CD14-positive monocyte (primary cell): Measurements from ENCODE around the gene FNDC3A. TPM values are rescaled to one million over a fixed set of nuclear protein-coding genes. Genes with fewer than 3 reads are reported as not detected.

ENCODE experiments used
- DNase-seq, 3 donors: peaks; one replicate each; pipeline ENCODE4 v3.0.0-alpha.2; 2011 to 2022
- H2AFZ ChIP-seq: 2 replicates; pipeline ENCODE4 v1.6.0; 2012; ENCODE audit warnings: mild to moderate bottlenecking, low read depth, low read length, inconsistent platforms; ENCODE audit not compliant: insufficient read depth, poor library complexity, severe bottlenecking
- H3K27ac ChIP-seq, 2 donors: 1 replicate in 1 of 2; 2 replicates in 1 of 2; pipeline ENCODE4 v1.5.1; 2012 to 2013; ENCODE audit warnings: low read length in 2 of 2, control low read depth in 1 of 2, inconsistent platforms in 1 of 2, low read depth in 1 of 2, mild to moderate bottlenecking in 1 of 2
- H3K27me3 ChIP-seq, 2 donors: one replicate each; pipeline versions ENCODE4 v1.6.0 to v1.6.1; 2011 to 2013; ENCODE audit warnings: low read length in 2 of 2; ENCODE audit not compliant: control insufficient read depth in 2 of 2, insufficient read depth in 2 of 2
- H3K36me3 ChIP-seq, 2 donors: replicated peaks in 1 of 2; 1 replicate in 1 of 2; 2 replicates in 1 of 2; pipeline versions ENCODE4 v1.5.1 to v1.6.1; 2012 to 2013; ENCODE audit warnings: low read length in 2 of 2, control low read depth in 1 of 2, inconsistent platforms in 1 of 2, mild to moderate bottlenecking in 1 of 2; ENCODE audit not compliant: insufficient read depth in 2 of 2, control insufficient read depth in 1 of 2
- H3K4me1 ChIP-seq, 2 donors: 1 replicate in 1 of 2; 2 replicates in 1 of 2; pipeline versions ENCODE4 v1.5.1 to v1.6.1; 2012 to 2013; ENCODE audit warnings: low read length in 2 of 2, control low read depth in 1 of 2, inconsistent platforms in 1 of 2, mild to moderate bottlenecking in 1 of 2, moderate library complexity in 1 of 2; ENCODE audit not compliant: insufficient read depth in 2 of 2, control insufficient read depth in 1 of 2
- H3K4me2 ChIP-seq: replicated peaks from 2 replicates; pipeline ENCODE3; 2012; ENCODE audit warnings: low read length, moderate library complexity, mild to moderate bottlenecking; ENCODE audit not compliant: poor library complexity, severe bottlenecking; ENCODE audit errors: extremely low read depth
- H3K4me3 ChIP-seq, 3 experiments: fragments of 200-600 bp in 1 of 3; sonication (generic) in 1 of 3; replicated peaks in 1 of 3; 1 replicate in 2 of 3; 2 replicates in 1 of 3; pipeline ENCODE4 v1.5.1; 2011 to 2013; ENCODE audit warnings: low read length in 3 of 3, mild to moderate bottlenecking in 3 of 3, control low read depth in 2 of 3, low read depth in 2 of 3, inconsistent platforms in 1 of 3, moderate library complexity in 1 of 3
- H3K79me2 ChIP-seq: 2 replicates; pipeline ENCODE4 v1.6.0; 2012; ENCODE audit warnings: mild to moderate bottlenecking, control low read depth, inconsistent platforms, low read length, moderate library complexity; ENCODE audit not compliant: insufficient read depth
- H3K9ac ChIP-seq: 2 replicates; pipeline ENCODE4 v1.6.0; 2017; ENCODE audit warnings: low read length, mild to moderate bottlenecking; ENCODE audit not compliant: insufficient read depth, poor library complexity, severe bottlenecking
- H3K9me3 ChIP-seq, 2 donors: replicated peaks in 1 of 2; 1 replicate in 1 of 2; 2 replicates in 1 of 2; pipeline versions ENCODE4 v1.5.1 to v1.6.1; 2012 to 2013; ENCODE audit warnings: low read length in 2 of 2, control low read depth in 1 of 2; ENCODE audit not compliant: control insufficient read depth in 1 of 2, insufficient read depth in 1 of 2
- H4K20me1 ChIP-seq: 2 replicates; pipeline ENCODE4 v1.6.0; 2012; ENCODE audit warnings: mild to moderate bottlenecking, low read length, control low read depth, moderate library complexity; ENCODE audit not compliant: insufficient read depth
- H3K27ac Mint-ChIP-seq, 7 donors: one replicate each; pipeline ENCODE4 v1.8.0; 2020; ENCODE audit warnings: mild to moderate bottlenecking in 7 of 7, mixed read lengths in 7 of 7, moderate library complexity in 6 of 7, inconsistent platforms in 2 of 7
- H3K27me3 Mint-ChIP-seq, 3 donors: one replicate each; pipeline ENCODE4 v1.8.0; 2021 to 2022; ENCODE audit warnings: low read depth in 3 of 3, mild to moderate bottlenecking in 3 of 3, mixed read lengths in 3 of 3, moderate library complexity in 3 of 3, inconsistent platforms in 1 of 3
- H3K36me3 Mint-ChIP-seq, 2 donors: one replicate each; pipeline ENCODE4 v1.8.0; 2020; ENCODE audit warnings: mixed read lengths in 2 of 2, inconsistent platforms in 1 of 2, mild to moderate bottlenecking in 1 of 2
- H3K4me1 Mint-ChIP-seq: one replicate; pipeline ENCODE4 v1.8.0; 2020; ENCODE audit warnings: mild to moderate bottlenecking, mixed read lengths
- H3K4me3 Mint-ChIP-seq, 2 donors: one replicate each; pipeline ENCODE4 v1.8.0; 2020; ENCODE audit warnings: mild to moderate bottlenecking in 2 of 2, mixed read lengths in 2 of 2, moderate library complexity in 1 of 2
- H3K9me3 Mint-ChIP-seq, 7 donors: one replicate each; pipeline ENCODE4 v1.8.0; 2020 to 2022; ENCODE audit warnings: mixed read lengths in 7 of 7, mild to moderate bottlenecking in 6 of 7, moderate library complexity in 6 of 7, inconsistent platforms in 2 of 7
- WGBS: methylation state at CpG from one replicate; pipeline ENCODE4 v1.1.5; 2013; ENCODE audit warnings: missing lambda C conversion rate; ENCODE audit not compliant: insufficient coverage; 5-methylcytosine and 5-hydroxymethylcytosine counted together
- intact Hi-C, 2 donors: fragments of 100-400 bp; cut with micrococcal nuclease; formaldehyde crosslinking; loops; one replicate each; pipeline versions ENCODE4 v1.15.0 to v1.15.1; 2023
- polyA plus RNA-seq, 3 donors: library from polyadenylated mRNA; depleted of rRNA in 1 of 3; unstranded in 2 of 3; stranded (reverse) in 1 of 3; fragments of 300-500 nt in 2 of 3; fragments of >200 nt in 1 of 3; fragmentation: Illumina TruSeq in 2 of 3; gene quantifications; 1 replicate in 2 of 3; 2 replicates in 1 of 3; pipeline ENCODE4 v1.2.3, GENCODE V29; 2012 to 2021
- TF ChIP-seq, protein P1 (sequence below): fragments of 200-600 bp; IDR thresholded peaks from one replicate; pipeline ENCODE4 v1.8.0; 2022; ENCODE audit warnings: antibody characterized with exemption, mild to moderate bottlenecking

FNDC3A gene
- polyA plus RNA-seq, 3 donors = 8.3 to 27.0 (median 12.0) TPM

DNA sequence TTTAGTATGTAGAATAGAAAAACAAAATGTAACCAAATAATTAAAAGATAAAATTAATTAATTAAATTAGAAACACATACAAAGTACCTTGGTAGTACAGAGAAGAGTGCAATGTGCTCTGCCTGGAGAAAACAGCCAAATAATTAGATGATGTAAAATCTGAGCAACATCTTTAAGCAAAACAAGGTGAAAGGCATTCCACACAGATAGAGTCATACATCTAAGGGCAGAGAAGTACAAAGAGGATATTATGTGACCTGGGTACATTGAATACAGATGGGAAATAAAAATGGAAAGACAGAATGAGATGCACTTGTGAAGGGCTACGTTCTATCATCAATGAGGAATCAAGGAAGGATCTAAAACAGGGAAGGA lies 25.2 kb upstream of the FNDC3A start:
- H3K9ac ChIP-seq = no peak overlapping the region
- H3K79me2 ChIP-seq = no peaks in the 10 kb centered on the region
- Mint-ChIP-seq H3K27ac (no peak overlapping the region), H3K9me3 (no peaks in the 10 kb centered on the region), H3K27me3 (peaks cover 0 to 7% (median 2%) of the 10 kb centered on the region in 3 donors), H3K4me3 (no peak overlapping the region), H3K4me1 (peaks cover 2% of the 10 kb centered on the region), H3K36me3 (no peaks in the 10 kb centered on the region)
- H3K27me3 ChIP-seq = no peaks in the 10 kb centered on the region
- H3K9me3 ChIP-seq = no peaks in the 10 kb centered on the region
- DNase-seq = no peak
- no peak overlapping the region for H3K4me3 ChIP-seq
- intact Hi-C loops = no loop called here
- no peak overlapping the region for H3K27ac ChIP-seq
- no peak overlapping the region for H3K4me2 ChIP-seq
- no peak overlapping the region for H2AFZ ChIP-seq
- no peaks in the 10 kb centered on the region for H4K20me1 ChIP-seq
- TF ChIP-seq, protein P1, sequence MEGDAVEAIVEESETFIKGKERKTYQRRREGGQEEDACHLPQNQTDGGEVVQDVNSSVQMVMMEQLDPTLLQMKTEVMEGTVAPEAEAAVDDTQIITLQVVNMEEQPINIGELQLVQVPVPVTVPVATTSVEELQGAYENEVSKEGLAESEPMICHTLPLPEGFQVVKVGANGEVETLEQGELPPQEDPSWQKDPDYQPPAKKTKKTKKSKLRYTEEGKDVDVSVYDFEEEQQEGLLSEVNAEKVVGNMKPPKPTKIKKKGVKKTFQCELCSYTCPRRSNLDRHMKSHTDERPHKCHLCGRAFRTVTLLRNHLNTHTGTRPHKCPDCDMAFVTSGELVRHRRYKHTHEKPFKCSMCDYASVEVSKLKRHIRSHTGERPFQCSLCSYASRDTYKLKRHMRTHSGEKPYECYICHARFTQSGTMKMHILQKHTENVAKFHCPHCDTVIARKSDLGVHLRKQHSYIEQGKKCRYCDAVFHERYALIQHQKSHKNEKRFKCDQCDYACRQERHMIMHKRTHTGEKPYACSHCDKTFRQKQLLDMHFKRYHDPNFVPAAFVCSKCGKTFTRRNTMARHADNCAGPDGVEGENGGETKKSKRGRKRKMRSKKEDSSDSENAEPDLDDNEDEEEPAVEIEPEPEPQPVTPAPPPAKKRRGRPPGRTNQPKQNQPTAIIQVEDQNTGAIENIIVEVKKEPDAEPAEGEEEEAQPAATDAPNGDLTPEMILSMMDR = no peak
- no peaks in the 10 kb centered on the region for H3K36me3 ChIP-seq
- 100% methylated on average over 1 of the region's 1 CpG for WGBS
- H3K4me1 ChIP-seq = no peaks in the 10 kb centered on the region

DNA sequence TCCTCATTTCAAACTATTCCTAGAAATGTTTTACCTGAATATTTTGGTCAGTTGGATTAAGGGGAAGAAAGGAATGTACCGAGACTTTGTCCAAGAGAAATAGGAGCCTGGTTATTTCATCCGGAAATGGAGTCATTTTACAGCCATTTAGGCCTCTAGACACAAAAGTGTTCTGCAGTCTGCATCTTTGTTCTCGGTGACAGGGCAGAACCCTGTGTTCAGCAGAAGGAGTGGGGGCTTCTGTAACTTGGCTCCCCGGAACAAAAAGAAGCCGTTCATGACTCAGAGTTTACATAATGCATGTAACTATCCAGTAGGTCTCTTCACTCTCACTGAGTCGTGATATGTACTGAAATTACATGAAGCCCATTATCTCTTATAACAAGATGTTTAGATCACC lies 21.6 kb upstream of the FNDC3A start:
- no peaks in the 10 kb centered on the region for H3K9me3 ChIP-seq
- no peak overlapping the region for H3K27ac Mint-ChIP-seq
- peaks cover 9% of the 10 kb centered on the region for H3K4me1 Mint-ChIP-seq
- no peak for DNase-seq
- peaks cover 2 to 13% of the 10 kb centered on the region in 2 donors for H3K4me1 ChIP-seq
- 95% methylated on average over 3 of the region's 6 CpGs for whole genome bisulfite sequencing
- H3K4me3 Mint-ChIP-seq = no peak overlapping the region
- TF ChIP-seq, protein P1 = no peak
- no peaks in the 10 kb centered on the region for H3K36me3 ChIP-seq
- no peaks in the 10 kb centered on the region for H3K36me3 Mint-ChIP-seq
- H3K9me3 Mint-ChIP-seq = no peaks in the 10 kb centered on the region
- H3K27ac ChIP-seq = no peak overlapping the region
- intact Hi-C loops = no loop called here
- H3K27me3 ChIP-seq = no peaks in the 10 kb centered on the region
- H3K9ac ChIP-seq = no peak overlapping the region
- H4K20me1 ChIP-seq = no peaks in the 10 kb centered on the region
- H3K27me3 Mint-ChIP-seq = peaks cover 0 to 5% (median 2%) of the 10 kb centered on the region in 3 donors
- no peak overlapping the region for H3K4me2 ChIP-seq
- H3K4me3 ChIP-seq = no peak overlapping the region
- no peak overlapping the region for H2AFZ ChIP-seq
- no peaks in the 10 kb centered on the region for H3K79me2 ChIP-seq
